Inflammatory macrophage treated with lipopolysaccharide for 4 hours (primary cell): ENCODE measurements around the gene GALK1.

Experiments used
- DNase-seq: peaks from one replicate; pipeline ENCODE4 v3.0.0-alpha.2; 2020

Gene GALK1

DNA sequence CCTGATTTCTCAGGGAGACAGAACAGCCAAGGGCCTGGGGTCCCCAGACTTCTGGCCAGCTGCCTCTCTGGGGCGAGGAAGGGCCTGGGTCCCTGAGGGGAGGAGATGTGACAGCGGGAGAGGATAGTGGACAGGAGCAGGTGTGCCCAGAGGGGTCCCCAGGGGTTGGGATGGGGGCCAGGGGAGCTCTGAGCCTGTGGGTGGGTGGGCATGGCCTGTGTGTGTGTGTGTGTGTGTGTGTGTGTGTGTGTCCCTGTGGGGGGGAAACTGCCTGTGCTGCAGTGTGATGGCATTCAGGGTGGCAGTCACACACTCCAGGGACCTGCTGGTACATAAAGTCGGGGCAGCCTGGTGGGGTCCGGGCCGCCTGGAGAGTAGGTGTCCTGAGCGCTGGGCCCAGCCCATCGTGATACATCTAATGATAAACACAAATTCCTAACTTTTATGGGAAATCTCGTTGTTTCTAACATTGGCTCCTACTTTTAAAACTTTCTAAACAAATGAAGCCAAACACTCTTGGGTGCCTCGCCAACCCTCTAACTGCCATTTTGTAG is 42.4 kb downstream of the GALK1 start:
- no peak for DNase-seq

DNA sequence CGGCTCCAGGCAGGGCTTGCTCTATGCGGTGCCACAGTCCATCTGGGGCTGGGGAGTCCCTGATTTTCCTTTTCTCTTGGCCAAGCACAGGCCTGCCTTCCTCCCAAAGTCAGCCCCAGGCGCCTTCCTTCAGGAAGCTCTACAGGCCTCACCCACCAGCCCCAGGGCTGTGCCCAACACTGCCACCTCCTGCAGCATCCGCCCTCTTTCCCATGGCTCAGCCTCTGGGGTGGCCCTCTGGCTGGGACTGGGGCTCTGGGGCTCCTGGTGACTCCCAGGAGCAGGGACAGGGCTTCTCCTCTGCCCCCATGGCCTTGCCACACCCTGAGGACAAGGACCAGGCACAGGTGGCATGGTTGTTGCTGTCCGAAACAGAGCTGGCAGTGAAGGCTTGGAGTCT is 42.9 kb downstream of the GALK1 start:
- no peak for DNase-seq

DNA sequence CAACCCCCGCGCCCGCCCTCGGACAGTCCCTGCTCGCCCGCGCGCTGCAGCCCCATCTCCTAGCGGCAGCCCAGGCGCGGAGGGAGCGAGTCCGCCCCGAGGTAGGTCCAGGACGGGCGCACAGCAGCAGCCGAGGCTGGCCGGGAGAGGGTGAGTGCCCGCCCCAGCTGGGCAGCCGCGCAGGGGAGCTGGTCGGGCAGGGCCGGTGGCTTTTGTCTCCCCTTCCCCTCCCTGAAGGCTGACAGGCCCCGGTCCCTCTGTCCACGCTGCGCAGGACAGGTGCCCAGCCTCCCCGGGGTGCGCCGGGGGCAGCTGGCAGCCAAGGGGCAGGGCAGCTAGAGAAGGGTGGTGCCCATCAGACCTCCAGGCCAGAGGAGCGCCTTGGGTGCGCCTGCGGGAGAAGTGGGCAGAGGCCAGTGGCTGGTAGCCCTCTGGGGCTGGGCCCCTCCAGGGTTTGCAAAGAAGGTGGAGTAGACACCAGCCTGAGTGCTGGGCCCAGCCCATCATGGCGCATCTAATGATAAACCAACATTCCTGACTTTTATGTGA is 43.5 kb downstream of the GALK1 start:
- no peak for DNase-seq

- DNase-seq: no peak
Observed at GRCh38 chr17:75720656-75721462, 44.1 kb downstream of the GALK1 start, which contains the start of gene ITGB4. ITGB4 (plus strand) TSS chr17:75721459; CDS start chr17:75724704, 3,245 bp downstream.

DNA sequence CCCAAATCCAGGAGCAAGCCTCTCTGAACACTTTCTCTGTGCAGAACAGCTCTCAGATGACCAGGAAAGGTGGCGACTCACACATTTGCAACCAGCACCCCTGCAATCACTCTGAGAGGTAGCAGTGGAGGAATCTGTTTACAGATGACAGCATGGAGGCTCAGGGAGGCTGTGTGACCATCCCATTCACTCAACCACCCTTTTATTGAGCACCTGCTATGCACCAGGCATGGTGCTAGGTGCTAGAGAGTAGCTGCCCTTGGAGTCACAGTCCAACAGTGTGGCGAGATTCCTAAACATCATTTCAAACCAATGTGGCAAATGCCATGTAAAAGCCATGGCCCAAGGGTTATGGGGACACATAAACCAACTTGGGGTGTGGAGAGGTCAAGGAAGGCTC is 45.3 kb downstream of the GALK1 start:
- DNase-seq: no peak

DNA sequence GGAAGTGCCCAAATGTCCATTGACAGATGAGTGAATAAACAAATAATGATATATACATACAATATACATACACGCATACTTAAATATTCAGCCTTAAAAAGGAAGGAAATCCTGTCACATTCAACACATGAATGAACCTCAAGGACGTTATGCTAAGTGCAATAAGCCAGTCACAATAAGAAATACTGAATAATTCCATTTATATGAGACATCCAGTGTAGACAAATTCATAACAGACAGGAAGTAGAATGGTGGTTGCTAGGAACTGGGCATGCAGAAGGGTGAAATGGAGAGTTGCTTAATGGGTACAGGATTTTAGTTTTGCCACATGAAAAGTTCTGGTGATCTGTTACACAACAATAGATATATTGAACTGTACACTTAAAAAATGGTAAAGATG is 52.5 kb downstream of the GALK1 start:
- DNase-seq: no peak
